Left cardiac atrium (tissue), 4 donors: ENCODE measurements around the gene FGF18. TPM values are rescaled to one million over a fixed set of nuclear protein-coding genes. Genes with fewer than 3 reads are reported as not detected.
"Not testable (repeated sequence)": the region's sequence is repeated elsewhere in the genome, so short reads cannot be mapped to it uniquely, and the experiment has no call there.

ENCODE experiments used
- ATAC-seq, 2 donors: fragments of 200-7000 bp; cut with Tn5 transposase; one replicate each; pipeline ENCODE4 v1.9.1; 2020; ENCODE audit warnings: mild to moderate bottlenecking in 2 of 2, moderate library complexity in 2 of 2
- DNase-seq: peaks from one replicate; pipeline ENCODE4 v3.0.0-alpha.2; 2020
- intact Hi-C, 2 donors: fragments of 100-400 bp; cut with DNase I; formaldehyde crosslinking; loops; one replicate each; pipeline versions ENCODE4 v1.14.1 to v1.15.1; 2022 to 2023
- total RNA-seq, 2 donors: library from RNA; stranded (reverse); fragmentation: NEBNext Ultra II Directional; extraction: Animal tissue kit (Norgen Biotek cat#: 25700); gene quantifications; one replicate each; pipeline ENCODE4 v1.2.1, GENCODE V29; 2021
- donor health status: DM: no; HTN: yes; CAD: no.
- donor health status: DM: no; HTN: yes; CAD: no; lungs with severe emphysema.
- donor health status: DM: yes; HTN: yes; CAD: no.
- donor health status: Dilated cardiomyopathy.

FGF18 gene
- total RNA-seq, 2 donors from 2014 or later, result 2.1 to 2.8 TPM

- intact Hi-C loops, result no loop called here
- DNase-seq (no peak), ATAC-seq (no peak)
Measured at GRCh38 chr5:171397190-171397589, 22.3 kb upstream of the FGF18 start.

GRCh38 chr5:171397599-171397998 lies 21.8 kb upstream of the FGF18 start:
- intact Hi-C loops, result no loop called here
- ATAC-seq (peak in 1 of 2 donors; percentile 56), DNase-seq (no peak)

- ATAC-seq, DNase-seq, intact Hi-C loops: not testable (repeated sequence)
Measured at GRCh38 chr5:171398660-171399059, 20.8 kb upstream of the FGF18 start.

- DNase-seq, result no peak
- intact Hi-C loops, result no loop called here
- no peak for ATAC-seq
Measured at GRCh38 chr5:171400169-171400568, 19.3 kb upstream of the FGF18 start.

- ATAC-seq (no peak), DNase-seq (no peak)
- intact Hi-C loops, result no loop called here
Measured at GRCh38 chr5:171401167-171401947, 18.1 kb upstream of the FGF18 start.

GRCh38 chr5:171402751-171403150 lies 16.7 kb upstream of the FGF18 start:
- DNase-seq, intact Hi-C loops, ATAC-seq: not testable (repeated sequence)

GRCh38 chr5:171405615-171406014 lies 13.8 kb upstream of the FGF18 start:
- ATAC-seq, result peak in 1 of 2 donors; percentile 18
- intact Hi-C loops, result no loop called here
- no peak for DNase-seq

- DNase-seq (no peak), ATAC-seq (no peak)
- intact Hi-C loops, result no loop called here
Measured at GRCh38 chr5:171407234-171407633, 12.2 kb upstream of the FGF18 start.

- no peak for DNase-seq
- intact Hi-C loops, result loop anchor here in 1 of 2 donors (10.0 kb wide), 1 partner anchor 635 kb away; no protein-coding TSS in a partner anchor
- ATAC-seq, result no peak
Measured at GRCh38 chr5:171409164-171410136, 10.0 kb upstream of the FGF18 start.

- intact Hi-C loops, result loop anchor here in 1 of 2 donors (10.0 kb wide), 1 partner anchor 635 kb away; no protein-coding TSS in a partner anchor
- ATAC-seq (no peak), DNase-seq (no peak)
Measured at GRCh38 chr5:171410181-171410580, 9.3 kb upstream of the FGF18 start.

- no peak for DNase-seq
- ATAC-seq, result no peak
- intact Hi-C loops, result loop anchor here in 1 of 2 donors (10.0 kb wide), 1 partner anchor 633 kb away; no protein-coding TSS in a partner anchor
Measured at GRCh38 chr5:171412186-171412585, 7.3 kb upstream of the FGF18 start.

GRCh38 chr5:171413153-171413910 lies 6.1 kb upstream of the FGF18 start:
- DNase-seq, result no peak
- ATAC-seq, result no peak
- intact Hi-C loops, result loop anchor here in 1 of 2 donors (10.0 kb wide), 1 partner anchor 631 kb away; no protein-coding TSS in a partner anchor

GRCh38 chr5:171413993-171414392 lies 5.5 kb upstream of the FGF18 start:
- DNase-seq, ATAC-seq: not testable (repeated sequence)
- intact Hi-C loops, result loop anchor here in 1 of 2 donors (10.0 kb wide), 1 partner anchor 631 kb away; no protein-coding TSS in a partner anchor

GRCh38 chr5:171415115-171415730 lies 4.2 kb upstream of the FGF18 start:
- intact Hi-C loops, result loop anchor here (5.0 to 10.0 kb wide), 4 partner anchors 432 to 630 kb away; no protein-coding TSS in a partner anchor
- DNase-seq (no peak), ATAC-seq (no peak)

- intact Hi-C loops, result loop anchor here (5.0 to 10.0 kb wide), 4 partner anchors 431 to 628 kb away; no protein-coding TSS in a partner anchor
- no peak for DNase-seq
- no peak for ATAC-seq
Measured at GRCh38 chr5:171416160-171417049, 3.0 kb upstream of the FGF18 start.

GRCh38 chr5:171418316-171418981 lies 998 bp upstream of the FGF18 start:
- ATAC-seq (peak; percentile 83 to 84), DNase-seq (peak; percentile 84)
- intact Hi-C loops, result loop anchor here (5.0 to 10.0 kb wide), 4 partner anchors 429 to 626 kb away; no protein-coding TSS in a partner anchor
